HEK293 (cell line): ENCODE data around the gene METTL15.
"Not testable (repeated sequence)": the region's sequence is repeated elsewhere in the genome, so short reads cannot be mapped to it uniquely, and the experiment has no call there.

Experiments used
- CTCF ChIA-PET: fragments of 350-600 bp; formaldehyde crosslinking; extraction: SDS; loops from one replicate; lab custom pipeline; 2021; ENCODE audit warnings: antibody characterized with exemption; lab: Yijun Ruan, JAX
- POLR2A ChIA-PET: fragments of 300-600 bp; formaldehyde crosslinking; extraction: SDS; loops from one replicate; lab custom pipeline; 2020; ENCODE audit warnings: antibody characterized with exemption, inconsistent platforms; lab: Yijun Ruan, JAX
- H3K27ac ChIP-seq: fragments of 200-500 bp; sonication (Bioruptor generic); 2 replicates; pipeline ENCODE4 v1.5.1; 2014; ENCODE audit warnings: low read depth, low read length, control low read depth, inconsistent platforms; ENCODE audit errors: extremely low read depth
- H3K36me3 ChIP-seq, 2 experiments: fragments of 200-500 bp in 1 of 2; sonication (Bioruptor generic) in 1 of 2; 1 replicate in 1 of 2; 2 replicates in 1 of 2; pipeline ENCODE4 v1.5.1; 2014 to 2017; ENCODE audit warnings: inconsistent platforms in 2 of 2, low read length in 2 of 2; ENCODE audit not compliant: control insufficient read depth in 2 of 2, insufficient read depth in 1 of 2
- H3K4me1 ChIP-seq: fragments of 200-500 bp; sonication (Bioruptor generic); 2 replicates; pipeline ENCODE4 v1.5.1; 2014; ENCODE audit warnings: mild to moderate bottlenecking, low read length, inconsistent platforms; ENCODE audit not compliant: control insufficient read depth, insufficient read depth
- H3K4me3 ChIP-seq: 2 replicates; pipeline ENCODE4 v1.5.1; 2011; ENCODE audit warnings: low read depth, mild to moderate bottlenecking, control low read depth, low read length, moderate library complexity
- H3K9me3 ChIP-seq: fragments of 200-500 bp; sonication (Bioruptor generic); 2 replicates; pipeline ENCODE4 v1.5.1; 2014; ENCODE audit warnings: low read depth, low read length, inconsistent platforms; ENCODE audit not compliant: control insufficient read depth, insufficient read depth
- BCL11A ChIP-seq: fragments of 450-650 bp; formaldehyde crosslinking; IDR thresholded peaks from 2 replicates; pipeline ENCODE4 v1.5.1; 2016; ENCODE audit warnings: low read depth, missing biosample characterization, missing genetic modification characterization
- GFI1B ChIP-seq: fragments of 450-650 bp; formaldehyde crosslinking; IDR thresholded peaks from 2 replicates; pipeline ENCODE4 v1.5.1; 2016; ENCODE audit warnings: missing biosample characterization, missing genetic modification characterization
- GLIS1 ChIP-seq: fragments of 450-650 bp; formaldehyde crosslinking; IDR thresholded peaks from 2 replicates; pipeline ENCODE4 v1.5.1; 2016; ENCODE audit warnings: missing biosample characterization, missing genetic modification characterization
- GLIS2 ChIP-seq: fragments of 450-650 bp; formaldehyde crosslinking; IDR thresholded peaks from 2 replicates; pipeline ENCODE4 v1.5.1; 2016; ENCODE audit warnings: missing biosample characterization, missing genetic modification characterization
- IKZF3 ChIP-seq: fragments of 450-650 bp; IDR thresholded peaks from 2 replicates; pipeline ENCODE4 v1.5.0; 2018; ENCODE audit warnings: missing biosample characterization, mild to moderate bottlenecking, missing genetic modification characterization, moderate library complexity
- KLF1 ChIP-seq: fragments of 450-650 bp; formaldehyde crosslinking; IDR thresholded peaks from 2 replicates; pipeline ENCODE4 v1.5.1; 2016; ENCODE audit warnings: missing biosample characterization, missing genetic modification characterization
- PRDM10 ChIP-seq: fragments of 450-650 bp; formaldehyde crosslinking; IDR thresholded peaks from 2 replicates; pipeline ENCODE4 v1.5.1; 2016; ENCODE audit warnings: missing biosample characterization, missing genetic modification characterization
- RBAK ChIP-seq: fragments of 450-650 bp; formaldehyde crosslinking; IDR thresholded peaks from 2 replicates; pipeline ENCODE4 v1.5.1; 2016; ENCODE audit warnings: missing biosample characterization, missing genetic modification characterization
- SP2 ChIP-seq: fragments of 450-650 bp; formaldehyde crosslinking; IDR thresholded peaks from 2 replicates; pipeline ENCODE4 v1.5.1; 2016; ENCODE audit warnings: missing biosample characterization, missing genetic modification characterization
- WT1 ChIP-seq: fragments of 450-650 bp; formaldehyde crosslinking; IDR thresholded peaks from 2 replicates; pipeline ENCODE4 v1.5.1; 2016; ENCODE audit warnings: missing biosample characterization, missing genetic modification characterization
- ZBTB20 ChIP-seq: fragments of 450-650 bp; formaldehyde crosslinking; IDR thresholded peaks from 2 replicates; pipeline ENCODE4 v1.5.1; 2016; ENCODE audit warnings: missing biosample characterization, missing genetic modification characterization
- ZNF138 ChIP-seq: fragments of 450-650 bp; formaldehyde crosslinking; IDR thresholded peaks from 2 replicates; pipeline ENCODE4 v1.5.1; 2016; ENCODE audit warnings: missing biosample characterization, missing genetic modification characterization, borderline replicate concordance
- ZNF146 ChIP-seq: fragments of 450-650 bp; formaldehyde crosslinking; IDR thresholded peaks from 2 replicates; pipeline ENCODE4 v1.5.1; 2016; ENCODE audit warnings: missing biosample characterization, missing genetic modification characterization
- ZNF16 ChIP-seq: fragments of 450-650 bp; formaldehyde crosslinking; IDR thresholded peaks from 2 replicates; pipeline ENCODE4 v1.5.1; 2016; ENCODE audit warnings: low read depth, missing biosample characterization, missing genetic modification characterization
- ZNF280C ChIP-seq: fragments of 450-650 bp; formaldehyde crosslinking; IDR thresholded peaks from 2 replicates; pipeline ENCODE4 v1.5.1; 2016; ENCODE audit warnings: missing biosample characterization, missing genetic modification characterization
- ZNF350 ChIP-seq: fragments of 450-650 bp; formaldehyde crosslinking; IDR thresholded peaks from 2 replicates; pipeline ENCODE4 v1.5.0; 2017; ENCODE audit warnings: missing biosample characterization, mild to moderate bottlenecking, missing genetic modification characterization
- ZNF391 ChIP-seq: fragments of 450-650 bp; formaldehyde crosslinking; IDR thresholded peaks from 2 replicates; pipeline ENCODE4 v1.5.1; 2016; ENCODE audit warnings: low read depth, missing biosample characterization, missing genetic modification characterization, borderline replicate concordance
- ZNF555 ChIP-seq: fragments of 450-650 bp; formaldehyde crosslinking; conservative IDR thresholded peaks from 2 replicates; pipeline ENCODE4 v1.5.1; 2017; ENCODE audit warnings: missing biosample characterization, mild to moderate bottlenecking, missing genetic modification characterization, inconsistent platforms
- ZNF561 ChIP-seq: fragments of 450-650 bp; IDR thresholded peaks from 2 replicates; pipeline ENCODE4 v1.5.1; 2018; ENCODE audit warnings: missing biosample characterization, missing genetic modification characterization, borderline replicate concordance
- ZNF580 ChIP-seq: fragments of 450-650 bp; formaldehyde crosslinking; IDR thresholded peaks from 2 replicates; pipeline ENCODE4 v1.5.1; 2016; ENCODE audit warnings: missing biosample characterization, missing genetic modification characterization
- ZNF621 ChIP-seq: fragments of 450-650 bp; formaldehyde crosslinking; IDR thresholded peaks from 2 replicates; pipeline ENCODE4 v1.5.1; 2017; ENCODE audit warnings: missing biosample characterization, missing genetic modification characterization
- ZNF768 ChIP-seq: fragments of 450-650 bp; formaldehyde crosslinking; IDR thresholded peaks from 2 replicates; pipeline ENCODE4 v1.5.1; 2018; ENCODE audit warnings: missing biosample characterization, mild to moderate bottlenecking, missing genetic modification characterization
- ZNF785 ChIP-seq: fragments of 450-650 bp; formaldehyde crosslinking; IDR thresholded peaks from 2 replicates; pipeline ENCODE4 v1.5.1; 2016; ENCODE audit warnings: missing biosample characterization, missing genetic modification characterization
- TF ChIP-seq, protein P1 (sequence below): fragments of 450-650 bp; formaldehyde crosslinking; IDR thresholded peaks from 2 replicates; pipeline ENCODE4 v1.5.1; 2016; ENCODE audit warnings: missing biosample characterization, missing genetic modification characterization

The METTL15 gene

GRCh38 chr11:28099715-28100114, 8.5 kb upstream of the METTL15 start (continued):
- no peak for TF ChIP-seq GLIS1 (tag by site-specific recombination)
- TF ChIP-seq ZBTB20 (tag by site-specific recombination) = no peak
- no peak for TF ChIP-seq ZNF580 (tag by site-specific recombination)
- TF ChIP-seq ZNF768 = no peak
- no peak for TF ChIP-seq RBAK
- TF ChIP-seq ZNF16 (tag by site-specific recombination) = no peak
- TF ChIP-seq ZNF621 (tag by site-specific recombination) = no peak
- TF ChIP-seq, all 188 proteins: peak for 0

GRCh38 chr11:28100665-28101064, 7.5 kb upstream of the METTL15 start:
- H3K36me3 ChIP-seq = peaks cover 0 to 13% of the 10 kb centered on the region in 2 experiments; a peak in 2 of 3 replicates
- TF ChIP-seq WT1 (no peak), PRDM10 (no peak), ZNF561 (tag by site-specific recombination) (no peak), ZNF621 (tag by site-specific recombination) (no peak), ZNF138 (tag by site-specific recombination) (no peak), ZNF391 (tag by site-specific recombination) (no peak), IKZF3 (tag by site-specific recombination) (no peak), GLIS2 (tag by site-specific recombination) (no peak), ZNF350 (tag by site-specific recombination) (no peak), SP2 (tag by site-specific recombination) (no peak), ZNF280C (tag by site-specific recombination) (no peak), ZNF146 (tag by site-specific recombination) (no peak), ZNF555 (tag by site-specific recombination) (no peak), BCL11A (tag by site-specific recombination) (no peak), KLF1 (tag by site-specific recombination) (no peak), ZNF785 (tag by site-specific recombination) (no peak), GFI1B (no peak)
- TF ChIP-seq, protein P1, sequence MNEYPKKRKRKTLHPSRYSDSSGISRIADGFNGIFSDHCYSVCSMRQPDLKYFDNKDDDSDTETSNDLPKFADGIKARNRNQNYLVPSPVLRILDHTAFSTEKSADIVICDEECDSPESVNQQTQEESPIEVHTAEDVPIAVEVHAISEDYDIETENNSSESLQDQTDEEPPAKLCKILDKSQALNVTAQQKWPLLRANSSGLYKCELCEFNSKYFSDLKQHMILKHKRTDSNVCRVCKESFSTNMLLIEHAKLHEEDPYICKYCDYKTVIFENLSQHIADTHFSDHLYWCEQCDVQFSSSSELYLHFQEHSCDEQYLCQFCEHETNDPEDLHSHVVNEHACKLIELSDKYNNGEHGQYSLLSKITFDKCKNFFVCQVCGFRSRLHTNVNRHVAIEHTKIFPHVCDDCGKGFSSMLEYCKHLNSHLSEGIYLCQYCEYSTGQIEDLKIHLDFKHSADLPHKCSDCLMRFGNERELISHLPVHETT (tag by site-specific recombination) = no peak
- ChIA-PET POLR2A (no interaction called here), CTCF (no interaction called here)
- no peaks in the 10 kb centered on the region for H3K4me1 ChIP-seq
- H3K9me3 ChIP-seq = no peaks in the 10 kb centered on the region
- no peak overlapping the region for H3K4me3 ChIP-seq
- no peak overlapping the region for H3K27ac ChIP-seq

DNA sequence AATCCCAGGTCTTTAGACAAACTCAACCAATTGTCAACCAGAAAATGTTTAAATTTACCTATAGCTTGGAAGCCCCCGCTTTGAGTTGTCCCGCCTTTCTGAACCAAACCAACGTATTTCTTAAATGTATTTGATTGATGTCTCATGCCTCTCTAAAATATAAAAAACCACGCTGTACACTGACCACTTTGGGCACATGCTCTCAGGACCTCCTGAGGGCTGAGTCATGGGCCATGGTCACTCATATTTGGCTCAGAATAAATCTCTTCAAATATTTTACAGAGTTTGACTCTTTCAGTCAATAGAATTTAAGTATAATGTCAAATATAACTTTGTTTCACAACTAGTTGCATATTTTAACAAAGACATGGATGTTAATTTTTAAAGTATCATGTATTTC, 5.9 kb upstream of the METTL15 start:
- H3K4me3 ChIP-seq, H3K9me3 ChIP-seq, H3K4me1 ChIP-seq, H3K36me3 ChIP-seq, POLR2A ChIA-PET, H3K27ac ChIP-seq: not testable (repeated sequence)
- CTCF ChIA-PET = interaction anchor here (1.1 kb wide), 1 partner anchor 403 kb away, joined by 5 read pairs; no protein-coding TSS in a partner anchor
